ENCODE results near the gene GFOD1. TPM values are rescaled to one million over a fixed set of nuclear protein-coding genes. Genes with fewer than 3 reads are reported as not detected.

Gene GFOD1
- total RNA-seq, 1 donor from 2014 or later = 16.3 TPM

DNA sequence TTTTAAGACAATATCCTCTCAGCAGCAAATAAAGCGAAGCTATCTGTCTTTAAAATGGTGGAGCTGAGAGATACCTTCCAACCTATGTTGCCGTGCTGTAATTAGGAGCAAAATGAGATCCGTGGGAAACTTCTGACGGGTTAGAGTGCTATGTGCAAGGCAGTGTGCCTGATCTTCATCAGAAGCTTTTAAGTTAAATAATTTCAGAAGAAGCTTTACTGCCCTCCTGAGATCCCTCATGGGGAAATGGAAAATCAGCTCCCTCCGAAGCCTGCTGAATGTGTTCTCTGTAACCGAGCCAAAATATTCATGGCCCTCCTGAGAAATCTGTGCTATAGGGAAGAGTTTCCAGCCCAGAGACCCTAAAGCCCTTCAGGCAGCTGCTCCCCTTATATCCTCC is 115.3 kb downstream of the GFOD1 start:
- DNase-seq (ENCODE audit: low read depth) (no peak), FAIRE-seq (no peak)
- Histone ChIP-seq H3K36me3 (ENCODE audit: control insufficient read depth, insufficient read depth, low read length) (no peaks in the 10 kb centered on the region), H3K27me3 (ENCODE audit: control insufficient read depth, insufficient read depth, low read length) (no peaks in the 10 kb centered on the region), H3K4me3 (ENCODE audit: low read depth, low read length) (no peak overlapping the region)
- TF ChIP-seq, protein P1, sequence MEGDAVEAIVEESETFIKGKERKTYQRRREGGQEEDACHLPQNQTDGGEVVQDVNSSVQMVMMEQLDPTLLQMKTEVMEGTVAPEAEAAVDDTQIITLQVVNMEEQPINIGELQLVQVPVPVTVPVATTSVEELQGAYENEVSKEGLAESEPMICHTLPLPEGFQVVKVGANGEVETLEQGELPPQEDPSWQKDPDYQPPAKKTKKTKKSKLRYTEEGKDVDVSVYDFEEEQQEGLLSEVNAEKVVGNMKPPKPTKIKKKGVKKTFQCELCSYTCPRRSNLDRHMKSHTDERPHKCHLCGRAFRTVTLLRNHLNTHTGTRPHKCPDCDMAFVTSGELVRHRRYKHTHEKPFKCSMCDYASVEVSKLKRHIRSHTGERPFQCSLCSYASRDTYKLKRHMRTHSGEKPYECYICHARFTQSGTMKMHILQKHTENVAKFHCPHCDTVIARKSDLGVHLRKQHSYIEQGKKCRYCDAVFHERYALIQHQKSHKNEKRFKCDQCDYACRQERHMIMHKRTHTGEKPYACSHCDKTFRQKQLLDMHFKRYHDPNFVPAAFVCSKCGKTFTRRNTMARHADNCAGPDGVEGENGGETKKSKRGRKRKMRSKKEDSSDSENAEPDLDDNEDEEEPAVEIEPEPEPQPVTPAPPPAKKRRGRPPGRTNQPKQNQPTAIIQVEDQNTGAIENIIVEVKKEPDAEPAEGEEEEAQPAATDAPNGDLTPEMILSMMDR (IDR thresholded peaks at IDR 0.05; ENCODE audit: insufficient read depth, low read length, severe bottlenecking) = no peak

DNA sequence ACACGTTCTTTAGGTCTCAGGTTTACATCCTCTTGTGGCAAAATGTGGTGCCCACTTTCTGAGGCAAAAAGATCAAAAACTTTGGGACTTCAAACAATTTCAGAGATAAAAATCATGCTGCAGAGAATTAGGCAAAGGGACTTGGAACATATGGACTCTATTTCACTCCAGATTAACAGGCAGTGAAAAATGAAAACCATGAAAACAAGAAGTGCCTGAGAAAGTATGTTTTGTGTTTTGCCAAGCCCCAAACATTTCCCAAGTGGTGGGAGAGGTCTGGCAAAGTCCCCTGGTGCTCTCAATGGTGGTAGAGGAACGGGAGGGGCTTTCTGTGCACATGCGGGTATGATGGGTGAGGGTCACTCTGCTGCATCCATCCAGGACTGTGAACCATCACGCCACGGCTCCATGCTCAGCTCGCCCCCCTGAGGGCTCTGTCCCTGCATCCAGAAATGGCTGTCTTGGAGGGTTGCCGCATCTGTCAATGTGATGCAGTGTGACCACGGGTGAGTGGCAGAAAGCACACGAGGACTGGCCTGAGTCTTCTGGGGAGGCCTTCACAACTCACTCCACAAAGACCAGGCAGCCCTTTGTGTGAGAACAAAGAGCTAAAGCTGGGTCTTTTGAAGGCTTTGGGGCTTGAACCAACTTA is 115.9 kb downstream of the GFOD1 start:
- Histone ChIP-seq H3K27me3 (ENCODE audit: control insufficient read depth, insufficient read depth, low read length) (no peaks in the 10 kb centered on the region), H3K4me3 (ENCODE audit: low read depth, low read length) (no peak overlapping the region), H3K36me3 (ENCODE audit: control insufficient read depth, insufficient read depth, low read length) (no peaks in the 10 kb centered on the region)
- FAIRE-seq = peak; percentile 47
- DNase-seq (ENCODE audit: low read depth) = no peak
- TF ChIP-seq, protein P1 (IDR thresholded peaks at IDR 0.05; ENCODE audit: insufficient read depth, low read length, severe bottlenecking) = no peak

GRCh38 chr6:13370623-13371022 is 116.8 kb downstream of the GFOD1 start:
- DNase-seq (ENCODE audit: low read depth) (no peak), FAIRE-seq (no peak)
- no peaks in the 10 kb centered on the region for H3K27me3 ChIP-seq (ENCODE audit: control insufficient read depth, insufficient read depth, low read length)

DNA sequence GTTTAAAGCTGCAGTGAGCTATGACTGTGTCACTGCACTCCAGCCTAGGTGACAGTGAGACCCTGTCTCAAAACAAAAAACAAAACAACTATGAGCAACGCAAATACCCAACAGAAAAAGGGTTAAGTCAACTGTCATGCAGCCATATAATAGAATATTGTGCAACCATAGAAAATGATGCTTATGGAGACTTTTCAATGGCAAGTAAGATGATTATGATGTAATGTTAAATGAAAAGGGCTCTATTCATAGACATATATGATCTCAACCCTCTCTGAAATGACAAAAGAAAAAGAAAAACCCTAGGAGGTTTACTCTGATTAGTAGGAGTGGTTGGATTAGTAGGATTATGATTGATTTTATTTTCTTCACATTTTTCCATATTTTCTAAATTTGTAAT is 117.8 kb downstream of the GFOD1 start:
- H3K27me3 ChIP-seq (ENCODE audit: control insufficient read depth, insufficient read depth, low read length) = no peaks in the 10 kb centered on the region
- H3K4me3 ChIP-seq (ENCODE audit: low read depth, low read length) = no peak overlapping the region
- FAIRE-seq (no peak), DNase-seq (ENCODE audit: low read depth) (no peak)
- TF ChIP-seq, protein P1 (IDR thresholded peaks at IDR 0.05; ENCODE audit: insufficient read depth, low read length, severe bottlenecking) = no peak
- H3K36me3 ChIP-seq (ENCODE audit: control insufficient read depth, insufficient read depth, low read length) = peaks cover 6% of the 10 kb centered on the region

More at GRCh38 chr6:13370623-13371022, 116.8 kb downstream of the GFOD1 start:
- Histone ChIP-seq H3K36me3 (ENCODE audit: control insufficient read depth, insufficient read depth, low read length) (no peaks in the 10 kb centered on the region), H3K4me3 (ENCODE audit: low read depth, low read length) (no peak overlapping the region)
- TF ChIP-seq, protein P1 (IDR thresholded peaks at IDR 0.05; ENCODE audit: insufficient read depth, low read length, severe bottlenecking) = no peak

DNA sequence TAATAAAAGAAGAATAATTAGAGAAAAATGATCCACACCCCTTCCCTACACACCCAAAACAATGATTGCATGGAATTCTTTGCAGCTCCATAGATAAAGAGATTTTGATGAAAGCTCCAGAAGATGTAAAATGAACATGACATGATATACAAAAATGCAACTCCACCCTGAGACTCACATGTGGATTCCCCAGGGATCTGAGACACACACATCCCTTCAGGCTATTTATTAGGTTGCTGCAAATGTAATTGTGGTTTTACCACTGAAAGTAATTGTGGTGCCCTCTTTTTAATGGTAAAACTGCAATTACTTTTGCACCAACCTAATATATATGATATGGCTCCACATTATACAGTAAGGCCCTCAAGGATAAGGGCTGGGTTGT is 118.7 kb downstream of the GFOD1 start:
- FAIRE-seq = no peak
- TF ChIP-seq, protein P1 (IDR thresholded peaks at IDR 0.05; ENCODE audit: insufficient read depth, low read length, severe bottlenecking) = no peak
- peak; percentile 61 for DNase-seq (ENCODE audit: low read depth)
- peaks cover 12% of the 10 kb centered on the region for H3K36me3 ChIP-seq (ENCODE audit: control insufficient read depth, insufficient read depth, low read length)
- no peak overlapping the region for H3K4me3 ChIP-seq (ENCODE audit: low read depth, low read length)
- no peaks in the 10 kb centered on the region for H3K27me3 ChIP-seq (ENCODE audit: control insufficient read depth, insufficient read depth, low read length)
